ACHN (cell line): ENCODE data around the gene UBR4.

Experiments
- DNase-seq: peaks from one replicate; pipeline ENCODE4 v3.0.0-alpha.2; 2015
- in situ Hi-C: cut with HindIII; loops from 2 replicates; pipeline ENCODE4 v1.10.0; 2017; ENCODE audit warnings: low sequenced_read_pairs, low pct_ligation_motif_present, low pct_unique_long_range_greater_than_20kb

UBR4 gene

GRCh38 chr1:19068639-19069276 is 141.3 kb downstream of the UBR4 start:
- in situ Hi-C loops, result no loop called here
- DNase-seq, result no peak

GRCh38 chr1:19067912-19068638 is 142.0 kb downstream of the UBR4 start:
- in situ Hi-C loops, result no loop called here
- no peak for DNase-seq

GRCh38 chr1:19067182-19067911 is 142.7 kb downstream of the UBR4 start:
- in situ Hi-C loops, result no loop called here
- peak; percentile 41 for DNase-seq

- DNase-seq, result no peak
- in situ Hi-C loops, result no loop called here
Measured at GRCh38 chr1:19066874-19067181, 143.2 kb downstream of the UBR4 start.

- in situ Hi-C loops, result no loop called here
- no peak for DNase-seq
Measured at GRCh38 chr1:19066248-19066873, 143.7 kb downstream of the UBR4 start.

- DNase-seq, result no peak
- in situ Hi-C loops, result no loop called here
Measured at GRCh38 chr1:19065526-19066247, 144.4 kb downstream of the UBR4 start.

GRCh38 chr1:19064906-19065450 is 145.1 kb downstream of the UBR4 start:
- in situ Hi-C loops, result no loop called here

GRCh38 chr1:19063122-19063521 is 146.9 kb downstream of the UBR4 start:
- DNase-seq, result no peak
- in situ Hi-C loops, result no loop called here

More at GRCh38 chr1:19064906-19065450, 145.1 kb downstream of the UBR4 start:
- DNase-seq, result no peak

GRCh38 chr1:19062258-19063029 is 147.6 kb downstream of the UBR4 start:
- in situ Hi-C loops, result no loop called here
- DNase-seq, result no peak

- no peak for DNase-seq
- in situ Hi-C loops, result no loop called here
Measured at GRCh38 chr1:19061798-19062197, 148.3 kb downstream of the UBR4 start.

- in situ Hi-C loops, result no loop called here
- DNase-seq, result no peak
Measured at GRCh38 chr1:19061343-19061742, 148.7 kb downstream of the UBR4 start.

- DNase-seq, result no peak
- in situ Hi-C loops, result no loop called here
Measured at GRCh38 chr1:19059773-19060172, 150.3 kb downstream of the UBR4 start.

GRCh38 chr1:19058476-19058797 is 151.6 kb downstream of the UBR4 start:
- in situ Hi-C loops, result no loop called here
- no peak for DNase-seq

GRCh38 chr1:19057784-19058475 is 152.1 kb downstream of the UBR4 start:
- in situ Hi-C loops, result no loop called here
- DNase-seq, result no peak

GRCh38 chr1:19057182-19057779 is 152.8 kb downstream of the UBR4 start:
- in situ Hi-C loops, result no loop called here
- no peak for DNase-seq

GRCh38 chr1:19055701-19056100 is 154.4 kb downstream of the UBR4 start:
- in situ Hi-C loops, result no loop called here
- no peak for DNase-seq

- no peak for DNase-seq
- in situ Hi-C loops, result no loop called here
Measured at GRCh38 chr1:19055001-19055400, 155.1 kb downstream of the UBR4 start.
